ENCODE data around the gene KCNA3. TPM values are rescaled to one million over a fixed set of nuclear protein-coding genes. Genes with fewer than 3 reads are reported as not detected.
A peak's percentile ranks its signal among the peaks of the same experiment; 100 is the strongest.

KCNA3 gene
- polyA plus RNA-seq, 4 donors: 0.11 to 0.22 (median 0.16) TPM

- DNase-seq (ENCODE audit: low read depth in 4 of 4, low spot score in 3 of 4): no peak
Observed at GRCh38 chr1:110643879-110644472, 30.8 kb downstream of the KCNA3 start.

GRCh38 chr1:110639724-110640386 lies 34.9 kb downstream of the KCNA3 start:
- DNase-seq (ENCODE audit: low read depth in 4 of 4, low spot score in 3 of 4): no peak

DNA sequence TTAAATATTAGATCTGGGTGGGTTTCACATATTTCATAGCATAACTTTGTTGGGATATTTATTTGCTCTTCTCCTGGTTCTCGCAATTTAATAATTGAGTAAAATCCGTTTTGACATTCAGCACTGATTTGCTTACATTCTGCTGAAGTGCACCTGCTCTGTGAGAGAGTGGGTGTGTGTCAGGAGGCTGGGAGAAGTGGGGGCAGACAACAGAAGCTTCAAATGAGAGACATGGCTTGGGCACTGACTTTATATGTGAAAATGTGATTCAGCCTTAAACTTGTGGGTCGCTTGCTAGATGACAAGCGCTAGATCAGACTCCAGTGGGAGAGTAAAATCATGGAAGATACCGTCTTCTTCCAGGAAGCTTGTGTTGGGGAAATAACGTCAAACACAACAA lies 36.2 kb downstream of the KCNA3 start:
- no peak for DNase-seq (ENCODE audit: low read depth in 4 of 4, low spot score in 3 of 4)

DNA sequence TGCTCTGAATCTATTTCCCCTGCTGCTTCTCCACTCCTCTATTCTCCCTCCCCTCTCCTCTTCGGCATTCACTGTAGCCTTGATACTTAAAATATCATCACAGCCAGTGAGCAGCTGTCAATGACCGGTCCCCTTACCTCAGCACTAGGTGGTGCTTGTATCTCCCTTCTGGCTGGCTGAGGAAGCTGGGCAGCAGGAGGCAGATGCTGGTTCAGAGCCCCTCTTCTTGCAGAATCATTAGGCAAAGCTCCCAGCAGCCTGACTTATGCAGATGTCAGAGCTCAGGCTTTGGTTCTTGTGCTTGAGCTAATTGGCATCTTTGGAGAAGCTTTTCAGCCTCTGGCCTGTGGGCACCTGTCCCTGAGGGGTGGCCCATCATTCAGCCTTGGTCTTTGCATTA lies 36.7 kb downstream of the KCNA3 start:
- no peak for DNase-seq (ENCODE audit: low read depth in 4 of 4, low spot score in 3 of 4)

- no peak for DNase-seq (ENCODE audit: low read depth in 4 of 4, low spot score in 3 of 4)
Observed at GRCh38 chr1:110637475-110637874, 37.3 kb downstream of the KCNA3 start.

DNA sequence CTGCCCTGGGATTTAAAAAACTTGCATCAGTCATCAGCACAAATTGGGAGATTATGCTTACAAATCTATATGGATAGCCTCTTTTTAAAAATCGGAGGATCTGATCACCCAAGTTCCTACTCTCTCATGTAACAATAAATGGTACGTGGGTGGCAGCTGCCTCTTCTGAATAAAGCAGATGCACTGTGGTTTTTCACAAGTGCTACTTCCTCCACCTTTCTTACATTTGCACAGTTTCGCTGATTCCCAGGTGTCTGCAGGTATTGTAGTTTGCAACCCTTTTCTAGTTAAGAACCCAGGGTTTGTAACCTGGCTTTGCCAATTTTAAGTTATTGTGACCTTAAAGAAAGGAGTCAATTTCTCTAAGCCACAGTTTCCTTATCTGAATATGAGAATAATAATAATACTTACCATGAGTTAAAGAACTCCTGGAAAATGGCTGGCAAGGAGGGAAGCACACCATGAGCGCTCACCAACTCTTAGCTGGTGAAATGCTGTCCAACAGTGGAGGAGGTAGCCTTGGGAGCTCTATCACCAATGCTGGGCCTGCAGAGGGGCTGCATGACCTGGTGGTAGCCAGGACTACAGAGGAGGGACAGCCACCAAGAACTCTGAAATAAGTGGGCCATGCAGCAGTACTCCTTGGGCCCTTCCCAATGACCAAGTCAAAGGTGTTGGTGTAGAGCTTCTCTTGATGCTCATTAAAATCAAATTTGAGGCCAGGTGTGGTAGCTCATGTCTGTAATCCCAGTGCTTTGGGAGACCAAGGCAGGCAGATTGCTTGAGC lies 38.4 kb downstream of the KCNA3 start:
- no peak for DNase-seq (ENCODE audit: low read depth in 4 of 4, low spot score in 3 of 4)

DNA sequence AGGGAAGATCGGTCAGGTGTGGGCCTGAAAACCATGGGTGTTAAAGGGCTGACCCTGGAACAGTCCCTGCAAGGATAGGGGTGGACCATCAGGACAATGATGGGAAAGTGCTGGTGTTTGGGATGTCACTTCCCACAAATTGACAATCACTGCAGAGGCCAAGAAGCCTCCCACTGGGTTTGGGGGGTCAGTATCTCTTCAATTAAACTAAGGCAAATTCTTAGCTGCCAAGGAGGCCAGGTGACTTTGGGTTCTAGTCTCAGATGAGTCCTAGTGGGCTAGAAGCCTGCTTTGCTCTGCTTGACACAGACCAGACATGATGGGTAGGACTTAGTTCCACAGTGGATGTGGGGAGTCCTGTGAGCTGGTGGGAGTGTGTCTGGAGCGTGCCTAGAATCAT lies 39.3 kb downstream of the KCNA3 start:
- no peak for DNase-seq (ENCODE audit: low read depth in 4 of 4, low spot score in 3 of 4)

DNA sequence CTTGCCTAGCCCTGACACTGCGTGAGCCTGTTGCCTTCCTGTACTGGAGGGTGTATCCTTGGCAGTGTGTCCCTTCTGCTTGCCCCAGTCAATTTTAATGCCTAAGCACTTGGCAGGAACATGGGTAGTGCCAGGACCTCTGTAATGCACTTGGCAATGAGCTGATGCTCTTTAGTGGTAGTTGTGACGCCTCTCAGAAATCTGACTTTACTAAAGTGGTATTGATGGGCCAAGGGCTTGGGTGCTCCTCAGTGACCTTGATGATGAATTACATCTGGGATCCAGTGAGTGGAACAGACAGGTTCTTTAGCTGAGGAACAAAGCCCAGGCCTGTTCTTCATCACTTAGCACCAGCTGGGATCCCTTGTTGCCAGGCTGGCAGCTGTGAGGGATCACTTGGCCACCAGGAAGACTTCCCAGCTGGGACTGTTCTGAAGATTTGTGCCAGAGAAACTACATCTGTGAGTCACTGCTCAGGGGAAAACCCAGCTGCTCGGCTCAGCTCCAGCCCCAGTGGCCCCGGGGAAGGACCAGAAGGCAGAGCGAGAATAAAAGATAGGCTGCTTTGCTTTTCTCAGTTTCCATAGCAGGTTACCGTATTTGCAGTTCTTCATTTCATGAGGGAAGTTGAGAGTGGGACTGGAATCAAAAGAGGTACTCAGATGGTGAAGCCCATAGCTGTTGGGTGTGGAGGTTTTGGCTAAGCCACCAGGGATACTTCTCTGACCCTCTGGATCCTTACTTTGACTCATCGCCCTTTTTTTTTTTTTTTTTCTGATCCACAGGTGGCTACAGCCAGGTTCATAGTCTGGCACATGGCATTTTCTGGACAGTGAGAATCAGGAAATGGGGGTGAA lies 40.1 kb downstream of the KCNA3 start:
- peak in 1 of 4 donors; percentile 30 for DNase-seq (ENCODE audit: low read depth in 4 of 4, low spot score in 3 of 4)

DNA sequence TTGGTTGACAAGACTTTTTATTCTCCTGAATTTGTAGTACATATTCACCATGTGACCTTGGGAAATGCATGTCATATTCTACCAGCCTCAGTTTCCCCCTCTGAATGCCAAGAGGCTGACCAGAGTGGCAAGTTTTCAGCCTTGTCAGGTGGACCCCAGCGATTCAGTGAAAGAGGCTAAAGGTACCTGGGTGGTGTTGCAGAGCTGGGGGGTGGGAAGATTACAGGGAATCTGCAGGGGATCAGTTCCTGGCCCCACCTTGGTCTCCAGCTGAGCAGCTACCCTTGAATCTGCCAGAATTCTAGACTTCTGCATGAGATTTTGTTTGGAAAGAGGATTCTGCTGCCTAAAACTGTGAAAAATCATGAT lies 40.7 kb downstream of the KCNA3 start:
- no peak for DNase-seq (ENCODE audit: low read depth in 4 of 4, low spot score in 3 of 4)

DNA sequence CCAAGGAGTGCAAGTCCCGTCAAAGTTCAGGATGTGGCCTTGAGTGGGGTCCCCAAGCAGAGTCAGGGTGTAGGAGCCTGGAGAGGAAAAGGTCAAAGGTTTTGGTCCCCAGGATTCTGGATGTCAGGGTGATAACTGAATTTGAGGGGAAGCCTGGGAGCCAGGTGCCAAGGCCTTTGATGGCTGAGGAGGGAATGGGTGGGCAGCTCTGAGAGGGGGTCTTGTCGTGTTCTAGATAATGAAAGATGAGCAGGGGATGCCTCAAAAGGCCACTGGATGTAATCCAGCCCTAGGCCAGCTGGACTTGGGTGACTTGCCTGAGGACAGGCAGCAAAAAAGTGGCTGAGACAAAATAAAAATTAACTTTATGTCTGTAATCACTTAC lies 41.1 kb downstream of the KCNA3 start:
- DNase-seq (ENCODE audit: low read depth in 4 of 4, low spot score in 3 of 4): no peak

GRCh38 chr1:110631836-110632620 lies 42.7 kb downstream of the KCNA3 start:
- DNase-seq (ENCODE audit: low read depth in 4 of 4, low spot score in 3 of 4): no peak

DNA sequence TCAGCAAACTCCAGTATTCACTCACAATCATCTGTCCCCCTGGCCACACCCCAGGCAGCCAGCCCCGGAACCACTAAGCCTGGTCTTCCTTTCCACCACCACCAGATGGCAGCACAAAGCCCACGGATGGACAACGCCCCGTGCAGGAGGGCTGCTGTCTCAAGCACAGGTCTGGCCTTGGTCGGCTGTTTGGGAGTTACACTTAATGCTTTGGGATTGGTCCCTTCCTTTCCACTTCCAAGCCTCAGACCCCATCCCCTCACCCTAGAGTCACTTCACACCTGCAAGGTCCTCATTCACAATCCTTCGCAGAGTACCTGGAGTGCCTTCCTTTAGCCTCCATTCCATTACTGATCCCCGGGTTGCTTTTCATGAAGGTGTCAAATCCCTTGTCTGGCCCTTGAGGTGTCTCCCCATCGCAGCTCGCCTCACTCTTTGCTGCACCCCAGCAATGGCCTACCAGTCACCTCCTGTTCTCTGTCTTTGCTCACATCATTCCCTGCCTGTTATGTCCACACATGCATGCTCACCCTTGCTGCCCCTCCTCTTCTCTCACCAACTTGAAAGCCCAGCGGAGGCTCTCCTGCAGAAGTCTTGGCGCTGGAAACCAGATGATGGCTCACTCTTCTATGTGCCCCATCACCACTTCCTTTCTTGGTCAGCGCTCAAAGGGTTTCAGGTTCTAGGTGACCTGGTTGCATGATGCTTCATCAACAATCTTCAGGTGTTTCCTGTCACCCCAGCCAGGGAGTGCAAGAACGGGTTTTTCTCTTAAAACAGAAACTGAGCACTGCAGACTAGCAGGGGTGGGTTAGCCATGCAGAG lies 43.7 kb downstream of the KCNA3 start:
- DNase-seq (ENCODE audit: low read depth in 4 of 4, low spot score in 3 of 4): no peak

- no peak for DNase-seq (ENCODE audit: low read depth in 4 of 4, low spot score in 3 of 4)
Observed at GRCh38 chr1:110628323-110629105, 46.2 kb downstream of the KCNA3 start.

GRCh38 chr1:110627764-110628163 lies 47.0 kb downstream of the KCNA3 start:
- DNase-seq (ENCODE audit: low read depth in 4 of 4, low spot score in 3 of 4): no peak

- DNase-seq (ENCODE audit: low read depth in 4 of 4, low spot score in 3 of 4): no peak
Observed at GRCh38 chr1:110626889-110627288, 47.9 kb downstream of the KCNA3 start.
